Keratinocyte (primary cell): ENCODE results near the gene TCP11. TPM values are rescaled to one million over a fixed set of nuclear protein-coding genes. Genes with fewer than 3 reads are reported as not detected.

Experiments used
- DNase-seq: peaks from one replicate; pipeline ENCODE4 v3.0.0-alpha.2; 2011; ENCODE audit warnings: low read depth, missing footprints, low spot score
- FAIRE-seq: peaks from 2 replicates; lab custom pipeline; 2011; peaks lifted over from hg19 to GRCh38; lab: Jason Lieb, UNC
- H2AFZ ChIP-seq: 2 replicates; pipeline ENCODE4 v1.6.0; 2012; ENCODE audit warnings: low read length, control low read depth, inconsistent platforms; ENCODE audit not compliant: control insufficient read depth
- H3K27ac ChIP-seq: 2 replicates; pipeline ENCODE4 v1.5.1; 2011; ENCODE audit warnings: low read length; ENCODE audit not compliant: control insufficient read depth, insufficient read depth
- H3K27me3 ChIP-seq: 3 replicates; pipeline ENCODE4 v1.6.0; 2011; ENCODE audit warnings: low read length; ENCODE audit not compliant: control insufficient read depth, insufficient read depth; ENCODE audit errors: extremely low read depth
- H3K36me3 ChIP-seq, 2 experiments: 2 replicates in 1 of 2; 3 replicates in 1 of 2; pipeline ENCODE4 v1.5.1; 2011; ENCODE audit warnings: low read length in 2 of 2, mild to moderate bottlenecking in 1 of 2; ENCODE audit not compliant: control insufficient read depth in 2 of 2, insufficient read depth in 2 of 2; ENCODE audit errors: extremely low read depth in 1 of 2
- H3K4me1 ChIP-seq: 3 replicates; pipeline ENCODE4 v1.5.1; 2011; ENCODE audit warnings: low read length; ENCODE audit not compliant: control insufficient read depth, insufficient read depth; ENCODE audit errors: extremely low read depth
- H3K4me2 ChIP-seq: 3 replicates; pipeline ENCODE4 v1.6.0; 2011; ENCODE audit warnings: low read depth, low read length; ENCODE audit not compliant: control insufficient read depth, insufficient read depth; ENCODE audit errors: extremely low read depth
- H3K4me3 ChIP-seq, 3 experiments: fragments of 200-600 bp in 1 of 3; sonication (generic) in 1 of 3; 2 replicates in 2 of 3; 3 replicates in 1 of 3; pipeline ENCODE4 v1.5.1; 2011 to 2016; ENCODE audit warnings: low read length in 3 of 3, mild to moderate bottlenecking in 3 of 3, control low read depth in 2 of 3, inconsistent platforms in 1 of 3, low read depth in 1 of 3, mixed read lengths in 1 of 3, mixed run types in 1 of 3, moderate library complexity in 1 of 3; ENCODE audit not compliant: control insufficient read depth in 2 of 3, insufficient read depth in 2 of 3; ENCODE audit errors: extremely low read depth in 1 of 3
- H3K79me2 ChIP-seq: 2 replicates; pipeline ENCODE4 v1.6.0; 2012; ENCODE audit warnings: low read length; ENCODE audit not compliant: control insufficient read depth, insufficient read depth
- H3K9ac ChIP-seq: 3 replicates; pipeline ENCODE4 v1.6.0; 2011; ENCODE audit warnings: low read length; ENCODE audit not compliant: control insufficient read depth, insufficient read depth; ENCODE audit errors: extremely low read depth
- H3K9me1 ChIP-seq: 3 replicates; pipeline ENCODE4 v1.6.0; 2011; ENCODE audit warnings: low read length; ENCODE audit not compliant: control insufficient read depth, insufficient read depth; ENCODE audit errors: extremely low read depth
- H3K9me3 ChIP-seq: 2 replicates; pipeline ENCODE4 v1.5.1; 2012; ENCODE audit warnings: low read depth, low read length; ENCODE audit not compliant: control insufficient read depth
- H4K20me1 ChIP-seq: 3 replicates; pipeline ENCODE4 v1.6.0; 2011; ENCODE audit warnings: low read length; ENCODE audit not compliant: control insufficient read depth, insufficient read depth; ENCODE audit errors: extremely low read depth
- CTCF ChIP-seq, 3 experiments: IDR thresholded peaks in 1 of 3; conservative IDR thresholded peaks in 1 of 3; optimal IDR thresholded peaks in 1 of 3; 2 replicates in 2 of 3; 3 replicates in 1 of 3; pipeline versions ENCODE3 to v1.5.1; 2011; ENCODE audit warnings: low read length in 3 of 3, mild to moderate bottlenecking in 3 of 3, moderate library complexity in 2 of 3, control low read depth in 1 of 3, inconsistent platforms in 1 of 3; ENCODE audit not compliant: insufficient read depth in 2 of 3; ENCODE audit errors: extremely low read depth in 1 of 3
- EZH2 ChIP-seq: IDR thresholded peaks from one replicate; pipeline ENCODE4 v1.6.1; 2012; ENCODE audit warnings: inconsistent platforms, mild to moderate bottlenecking, low read length, moderate library complexity
- dilution Hi-C: fragments of 300-500 bp; cut with MboI; formaldehyde crosslinking; loops from one replicate; pipeline ENCODE4 v1.7.0; 2020; ENCODE audit warnings: low sequenced_read_pairs; ENCODE audit not compliant: extremely low pct_ligation_motif_present
- polyA plus RNA-seq, 5 experiments: library from polyadenylated mRNA; depleted of rRNA in 3 of 5; stranded (reverse) in 3 of 5; stranded (forward) in 1 of 5; unstranded in 1 of 5; fragments of >200 nt; gene quantifications; 1 replicate in 1 of 5; 2 replicates in 3 of 5; 3 replicates in 1 of 5; pipeline versions ENCODE4 v1.2.1 to v1.2.3, GENCODE V29; 2011 to 2012; ENCODE audit warnings: missing spikeins in 2 of 5, low read depth in 1 of 5, low replicate concordance in 1 of 5

The TCP11 gene
- polyA plus RNA-seq, 1 donor (not counting 4 experiments of a cell fraction or from before 2014, with no cell fraction given) = not detected

DNA sequence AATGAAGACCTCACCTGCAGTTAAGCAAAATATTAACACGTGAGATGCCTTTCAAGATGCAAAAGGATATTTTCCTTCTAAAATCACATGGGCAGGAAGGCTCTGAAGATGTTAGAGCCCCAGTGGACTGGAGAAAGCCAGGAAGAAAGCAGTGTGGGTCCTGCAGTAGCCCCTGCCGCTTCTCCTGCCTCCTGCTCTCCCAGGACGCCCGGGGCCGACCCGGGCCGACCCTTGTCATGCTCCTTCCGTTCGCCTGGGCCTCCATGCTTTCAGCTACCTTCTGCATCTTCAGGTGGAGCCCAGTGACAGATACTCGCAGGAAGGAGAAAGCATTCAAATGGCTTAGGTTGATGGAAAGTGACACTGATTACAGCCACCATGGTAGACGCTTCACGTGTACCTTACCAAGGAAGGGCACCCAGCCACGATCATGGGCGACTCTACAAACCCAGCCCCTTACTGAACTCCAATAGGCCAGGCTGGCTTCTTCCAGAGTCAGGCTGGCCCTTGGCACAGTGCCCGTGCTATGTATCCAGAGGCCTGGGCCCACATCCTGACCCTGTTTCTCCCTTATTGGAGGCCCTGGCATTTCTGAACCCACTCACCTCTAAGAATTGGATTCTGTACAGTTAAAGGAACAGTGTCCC lies 69.0 kb downstream of the TCP11 start:
- H3K36me3 ChIP-seq = peaks cover 4 to 5% of the 10 kb centered on the region in 2 experiments
- H3K79me2 ChIP-seq = no peaks in the 10 kb centered on the region
- H3K27ac ChIP-seq = no peak overlapping the region
- H3K4me2 ChIP-seq = no peak overlapping the region
- no peak overlapping the region for H3K4me3 ChIP-seq
- no peaks in the 10 kb centered on the region for H3K9me1 ChIP-seq
- no peaks in the 10 kb centered on the region for H4K20me1 ChIP-seq
- no peak overlapping the region for H2AFZ ChIP-seq
- dilution Hi-C loops = no loop called here
- TF ChIP-seq EZH2 = no peak
- TF ChIP-seq CTCF (optimal IDR thresholded peaks at IDR 0.05 in 1 of 3, IDR thresholded peaks at IDR 0.05 in 1 of 3, conservative IDR thresholded peaks at IDR 0.05 in 1 of 3; ENCODE audit: extremely low read depth in 1 of 3, insufficient read depth in 2 of 3, low read length in 3 of 3) = no peak
- H3K27me3 ChIP-seq = no peaks in the 10 kb centered on the region
- H3K9me3 ChIP-seq = no peaks in the 10 kb centered on the region
- peaks cover 13% of the 10 kb centered on the region for H3K4me1 ChIP-seq
- no peak for DNase-seq
- H3K9ac ChIP-seq = no peak overlapping the region
- no peak for FAIRE-seq

- Histone ChIP-seq H3K9me1 (no peaks in the 10 kb centered on the region), H4K20me1 (no peaks in the 10 kb centered on the region), H3K4me2 (no peak overlapping the region), H3K36me3 (peaks cover 5 to 7% of the 10 kb centered on the region in 2 experiments), H3K4me1 (peaks cover 6% of the 10 kb centered on the region), H3K9me3 (no peaks in the 10 kb centered on the region), H2AFZ (no peak overlapping the region), H3K4me3 (no peak overlapping the region), H3K27ac (no peak overlapping the region), H3K27me3 (no peaks in the 10 kb centered on the region), H3K79me2 (no peaks in the 10 kb centered on the region), H3K9ac (no peak overlapping the region)
- DNase-seq (no peak), FAIRE-seq (no peak)
- dilution Hi-C loops = no loop called here
- TF ChIP-seq EZH2 (no peak), CTCF (optimal IDR thresholded peaks at IDR 0.05 in 1 of 3, IDR thresholded peaks at IDR 0.05 in 1 of 3, conservative IDR thresholded peaks at IDR 0.05 in 1 of 3; ENCODE audit: extremely low read depth in 1 of 3, insufficient read depth in 2 of 3, low read length in 3 of 3) (no peak)
Observed at GRCh38 chr6:35071347-35071994, 69.7 kb downstream of the TCP11 start.
